Parathyroid adenoma (tissue), 2 donors: ENCODE measurements around the gene LRRC15.

ENCODE experiments used
- H2AFZ ChIP-seq: fragments of 300-600 bp; sonication (generic); one replicate; pipeline ENCODE4 v1.7.0; 2017; ENCODE audit warnings: antibody characterized with exemption, mild to moderate bottlenecking
- H3K27ac ChIP-seq: fragments of 300-600 bp; sonication (generic); one replicate; pipeline ENCODE4 v1.7.0; 2017
- H3K27me3 ChIP-seq: fragments of 300-600 bp; sonication (generic); one replicate; pipeline ENCODE4 v1.7.0; 2017; ENCODE audit warnings: low read length; ENCODE audit not compliant: control insufficient read depth, insufficient read depth
- H3K36me3 ChIP-seq: fragments of 300-600 bp; sonication (generic); one replicate; pipeline ENCODE4 v1.7.0; 2017; ENCODE audit warnings: low read length; ENCODE audit not compliant: control insufficient read depth, insufficient read depth
- H3K4me1 ChIP-seq: fragments of 300-600 bp; sonication (generic); one replicate; pipeline ENCODE4 v1.7.0; 2017; ENCODE audit warnings: control low read depth
- H3K4me2 ChIP-seq: fragments of 300-600 bp; sonication (generic); one replicate; pipeline ENCODE4 v1.7.0; 2017; ENCODE audit warnings: low read length
- H3K4me3 ChIP-seq: fragments of 300-600 bp; sonication (generic); one replicate; pipeline ENCODE4 v1.7.0; 2017; ENCODE audit warnings: low read depth, low read length
- H3K79me2 ChIP-seq: fragments of 300-600 bp; sonication (generic); one replicate; pipeline ENCODE4 v1.7.0; 2017; ENCODE audit warnings: control low read depth
- H3K9ac ChIP-seq: fragments of 300-600 bp; sonication (generic); one replicate; pipeline ENCODE4 v1.7.0; 2017; ENCODE audit warnings: mild to moderate bottlenecking
- H3K9me3 ChIP-seq: fragments of 300-600 bp; sonication (generic); one replicate; pipeline ENCODE4 v1.7.0; 2017; ENCODE audit warnings: low read length; ENCODE audit not compliant: control insufficient read depth
- CTCF ChIP-seq: fragments of 300-600 bp; sonication (generic); IDR thresholded peaks from one replicate; pipeline ENCODE4 v1.7.0; 2017; ENCODE audit warnings: antibody characterized with exemption, mild to moderate bottlenecking
- donor health status: primary hyperparathyroidism.

Gene LRRC15

GRCh38 chr3:194312186-194312742, 57.3 kb downstream of the LRRC15 start:
- H3K36me3 ChIP-seq: no peaks in the 10 kb centered on the region
- H3K27ac ChIP-seq: peak overlapping the region; percentile 76
- no peaks in the 10 kb centered on the region for H3K9me3 ChIP-seq
- H3K27me3 ChIP-seq: no peaks in the 10 kb centered on the region
- no peak overlapping the region for H3K4me2 ChIP-seq
- TF ChIP-seq CTCF: no peak
- no peak overlapping the region for H3K4me3 ChIP-seq
- no peaks in the 10 kb centered on the region for H3K79me2 ChIP-seq
- no peak overlapping the region for H3K9ac ChIP-seq
- H2AFZ ChIP-seq: peak overlapping the region; percentile 63
- peaks cover 47% of the 10 kb centered on the region for H3K4me1 ChIP-seq

GRCh38 chr3:194311000-194311399, 58.5 kb downstream of the LRRC15 start:
- no peaks in the 10 kb centered on the region for H3K9me3 ChIP-seq
- no peak for TF ChIP-seq CTCF
- no peak overlapping the region for H3K4me2 ChIP-seq
- no peaks in the 10 kb centered on the region for H3K36me3 ChIP-seq
- no peak overlapping the region for H3K4me3 ChIP-seq
- H3K27me3 ChIP-seq: no peaks in the 10 kb centered on the region
- no peaks in the 10 kb centered on the region for H3K79me2 ChIP-seq
- no peak overlapping the region for H2AFZ ChIP-seq
- no peak overlapping the region for H3K9ac ChIP-seq
- no peak overlapping the region for H3K27ac ChIP-seq
- peaks cover 50% of the 10 kb centered on the region for H3K4me1 ChIP-seq

- H3K9ac ChIP-seq: no peak overlapping the region
- no peaks in the 10 kb centered on the region for H3K27me3 ChIP-seq
- H3K79me2 ChIP-seq: no peaks in the 10 kb centered on the region
- H3K4me2 ChIP-seq: no peak overlapping the region
- no peak overlapping the region for H3K4me3 ChIP-seq
- H3K9me3 ChIP-seq: no peaks in the 10 kb centered on the region
- no peak for TF ChIP-seq CTCF
- peaks cover 49% of the 10 kb centered on the region for H3K4me1 ChIP-seq
- no peaks in the 10 kb centered on the region for H3K36me3 ChIP-seq
- no peak overlapping the region for H3K27ac ChIP-seq
- no peak overlapping the region for H2AFZ ChIP-seq
Observed at GRCh38 chr3:194310060-194310835, 59.3 kb downstream of the LRRC15 start.

GRCh38 chr3:194308601-194309449, 60.7 kb downstream of the LRRC15 start:
- no peaks in the 10 kb centered on the region for H3K36me3 ChIP-seq
- H3K4me2 ChIP-seq: no peak overlapping the region
- no peak for TF ChIP-seq CTCF
- H2AFZ ChIP-seq: no peak overlapping the region
- no peaks in the 10 kb centered on the region for H3K9me3 ChIP-seq
- H3K27ac ChIP-seq: no peak overlapping the region
- no peak overlapping the region for H3K9ac ChIP-seq
- peaks cover 40% of the 10 kb centered on the region for H3K4me1 ChIP-seq
- no peak overlapping the region for H3K4me3 ChIP-seq
- no peaks in the 10 kb centered on the region for H3K27me3 ChIP-seq
- H3K79me2 ChIP-seq: no peaks in the 10 kb centered on the region
